ENCODE data around the gene PPP1R12B.
A peak's percentile ranks its signal among the peaks of the same experiment; 100 is the strongest.

Gene PPP1R12B

GRCh38 chr1:202348509-202349205, at the start of gene PPP1R12B (continued):
- TF ChIP-seq GLIS1 (tag by site-specific recombination; IDR thresholded peaks at IDR 0.05) (peak; percentile 92), ZNF169 (tag by site-specific recombination; IDR thresholded peaks at IDR 0.05) (no peak), ZBTB6 (tag by site-specific recombination; IDR thresholded peaks at IDR 0.05) (peak; percentile 76; the same call in 1 of the 2 replicates), ZBTB1 (tag by site-specific recombination; IDR thresholded peaks at IDR 0.05) (no peak), ZNF140 (tag by site-specific recombination; IDR thresholded peaks at IDR 0.05) (no peak), IKZF3 (tag by site-specific recombination; IDR thresholded peaks at IDR 0.05) (no peak), SP2 (tag by site-specific recombination; IDR thresholded peaks at IDR 0.05) (peak; percentile 75), ZNF114 (tag by site-specific recombination; IDR thresholded peaks at IDR 0.05) (no peak), ZNF529 (tag by site-specific recombination; IDR thresholded peaks at IDR 0.05; ENCODE audit: insufficient replicate concordance) (no peak), ZNF701 (tag by site-specific recombination; IDR thresholded peaks at IDR 0.05) (no peak), ZNF768 (tag by site-specific recombination; IDR thresholded peaks at IDR 0.05) (no peak), FEZF1 (tag by site-specific recombination; IDR thresholded peaks at IDR 0.05) (peak; percentile 54), ZNF560 (tag by site-specific recombination; IDR thresholded peaks at IDR 0.05; ENCODE audit: borderline replicate concordance) (no peak), AEBP2 (tag by site-specific recombination; IDR thresholded peaks at IDR 0.05; ENCODE audit: borderline replicate concordance) (no peak), TRIM28 (IDR thresholded peaks at IDR 0.05; ENCODE audit: borderline replicate concordance, low read length) (peak; percentile 49; the same call in 1 of the 2 replicates), ZFHX2 (tag by site-specific recombination; conservative IDR thresholded peaks at IDR 0.05) (peak; percentile 24; the same call in 1 of the 2 replicates), ZEB2 (tag by site-specific recombination; IDR thresholded peaks at IDR 0.05) (peak; percentile 50; the same call in 1 of the 2 replicates), ZNF707 (tag by site-specific recombination; IDR thresholded peaks at IDR 0.05) (no peak), ZNF654 (tag by site-specific recombination; IDR thresholded peaks at IDR 0.05; ENCODE audit: low read depth) (no peak), ZNF596 (tag by site-specific recombination; IDR thresholded peaks at IDR 0.05) (no peak), ZNF830 (tag by site-specific recombination; IDR thresholded peaks at IDR 0.05; ENCODE audit: low read depth) (no peak), ZSCAN5A (tag by site-specific recombination; IDR thresholded peaks at IDR 0.05) (no peak), ZNF624 (tag by site-specific recombination; IDR thresholded peaks at IDR 0.05) (no peak), ZNF677 (tag by site-specific recombination; IDR thresholded peaks at IDR 0.05) (no peak), ZNF621 (tag by site-specific recombination; IDR thresholded peaks at IDR 0.05) (no peak), ZFP69B (tag by site-specific recombination; IDR thresholded peaks at IDR 0.05) (peak; percentile 30; the same call in 1 of the 2 replicates)
- TF ChIP-seq, protein P1, sequence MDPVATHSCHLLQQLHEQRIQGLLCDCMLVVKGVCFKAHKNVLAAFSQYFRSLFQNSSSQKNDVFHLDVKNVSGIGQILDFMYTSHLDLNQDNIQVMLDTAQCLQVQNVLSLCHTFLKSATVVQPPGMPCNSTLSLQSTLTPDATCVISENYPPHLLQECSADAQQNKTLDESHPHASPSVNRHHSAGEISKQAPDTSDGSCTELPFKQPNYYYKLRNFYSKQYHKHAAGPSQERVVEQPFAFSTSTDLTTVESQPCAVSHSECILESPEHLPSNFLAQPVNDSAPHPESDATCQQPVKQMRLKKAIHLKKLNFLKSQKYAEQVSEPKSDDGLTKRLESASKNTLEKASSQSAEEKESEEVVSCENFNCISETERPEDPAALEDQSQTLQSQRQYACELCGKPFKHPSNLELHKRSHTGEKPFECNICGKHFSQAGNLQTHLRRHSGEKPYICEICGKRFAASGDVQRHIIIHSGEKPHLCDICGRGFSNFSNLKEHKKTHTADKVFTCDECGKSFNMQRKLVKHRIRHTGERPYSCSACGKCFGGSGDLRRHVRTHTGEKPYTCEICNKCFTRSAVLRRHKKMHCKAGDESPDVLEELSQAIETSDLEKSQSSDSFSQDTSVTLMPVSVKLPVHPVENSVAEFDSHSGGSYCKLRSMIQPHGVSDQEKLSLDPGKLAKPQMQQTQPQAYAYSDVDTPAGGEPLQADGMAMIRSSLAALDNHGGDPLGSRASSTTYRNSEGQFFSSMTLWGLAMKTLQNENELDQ (tag by site-specific recombination; IDR thresholded peaks at IDR 0.05; ENCODE audit: low read depth), result no peak
- TF ChIP-seq, protein P2, sequence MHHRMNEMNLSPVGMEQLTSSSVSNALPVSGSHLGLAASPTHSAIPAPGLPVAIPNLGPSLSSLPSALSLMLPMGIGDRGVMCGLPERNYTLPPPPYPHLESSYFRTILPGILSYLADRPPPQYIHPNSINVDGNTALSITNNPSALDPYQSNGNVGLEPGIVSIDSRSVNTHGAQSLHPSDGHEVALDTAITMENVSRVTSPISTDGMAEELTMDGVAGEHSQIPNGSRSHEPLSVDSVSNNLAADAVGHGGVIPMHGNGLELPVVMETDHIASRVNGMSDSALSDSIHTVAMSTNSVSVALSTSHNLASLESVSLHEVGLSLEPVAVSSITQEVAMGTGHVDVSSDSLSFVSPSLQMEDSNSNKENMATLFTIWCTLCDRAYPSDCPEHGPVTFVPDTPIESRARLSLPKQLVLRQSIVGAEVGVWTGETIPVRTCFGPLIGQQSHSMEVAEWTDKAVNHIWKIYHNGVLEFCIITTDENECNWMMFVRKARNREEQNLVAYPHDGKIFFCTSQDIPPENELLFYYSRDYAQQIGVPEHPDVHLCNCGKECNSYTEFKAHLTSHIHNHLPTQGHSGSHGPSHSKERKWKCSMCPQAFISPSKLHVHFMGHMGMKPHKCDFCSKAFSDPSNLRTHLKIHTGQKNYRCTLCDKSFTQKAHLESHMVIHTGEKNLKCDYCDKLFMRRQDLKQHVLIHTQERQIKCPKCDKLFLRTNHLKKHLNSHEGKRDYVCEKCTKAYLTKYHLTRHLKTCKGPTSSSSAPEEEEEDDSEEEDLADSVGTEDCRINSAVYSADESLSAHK (tag by site-specific recombination; IDR thresholded peaks at IDR 0.05), result no peak
- TF ChIP-seq, protein P3, sequence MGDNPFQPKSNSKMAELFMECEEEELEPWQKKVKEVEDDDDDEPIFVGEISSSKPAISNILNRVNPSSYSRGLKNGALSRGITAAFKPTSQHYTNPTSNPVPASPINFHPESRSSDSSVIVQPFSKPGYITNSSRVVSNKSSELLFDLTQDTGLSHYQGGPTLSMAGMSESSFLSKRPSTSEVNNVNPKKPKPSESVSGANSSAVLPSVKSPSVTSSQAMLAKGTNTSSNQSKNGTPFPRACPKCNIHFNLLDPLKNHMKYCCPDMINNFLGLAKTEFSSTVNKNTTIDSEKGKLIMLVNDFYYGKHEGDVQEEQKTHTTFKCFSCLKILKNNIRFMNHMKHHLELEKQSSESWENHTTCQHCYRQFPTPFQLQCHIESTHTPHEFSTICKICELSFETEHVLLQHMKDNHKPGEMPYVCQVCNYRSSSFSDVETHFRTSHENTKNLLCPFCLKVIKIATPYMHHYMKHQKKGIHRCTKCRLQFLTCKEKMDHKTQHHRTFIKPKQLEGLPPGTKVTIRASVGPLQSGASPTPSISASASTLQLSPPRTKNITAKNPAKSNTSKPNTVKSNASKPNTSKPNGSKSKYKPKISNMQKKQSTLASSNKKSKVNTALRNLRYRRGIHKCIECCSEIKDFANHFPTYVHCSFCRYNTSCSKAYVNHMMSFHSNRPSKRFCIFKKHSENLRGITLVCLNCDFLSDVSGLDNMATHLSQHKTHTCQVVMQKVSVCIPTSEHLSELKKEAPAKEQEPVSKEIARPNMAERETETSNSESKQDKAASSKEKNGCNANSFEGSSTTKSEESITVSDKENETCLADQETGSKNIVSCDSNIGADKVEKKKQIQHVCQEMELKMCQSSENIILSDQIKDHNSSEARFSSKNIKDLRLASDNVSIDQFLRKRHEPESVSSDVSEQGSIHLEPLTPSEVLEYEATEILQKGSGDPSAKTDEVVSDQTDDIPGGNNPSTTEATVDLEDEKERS (tag by site-specific recombination; IDR thresholded peaks at IDR 0.05), result no peak
